Loucy (cell line): ENCODE results near the gene HOXA10.

Experiments
- EZH2phosphoT487 ChIP-seq: fragments of 200-600 bp; IDR thresholded peaks from 2 replicates; pipeline ENCODE4 v1.6.1; 2018; ENCODE audit warnings: antibody characterized with exemption, mild to moderate bottlenecking, moderate library complexity, borderline replicate concordance
- TF ChIP-seq, protein P1 (sequence below): fragments of 200-600 bp; sonication (generic); conservative IDR thresholded peaks from 2 replicates; pipeline ENCODE4 v1.5.1; 2014; ENCODE audit warnings: mild to moderate bottlenecking, antibody characterized with exemption, low read length

DNA sequence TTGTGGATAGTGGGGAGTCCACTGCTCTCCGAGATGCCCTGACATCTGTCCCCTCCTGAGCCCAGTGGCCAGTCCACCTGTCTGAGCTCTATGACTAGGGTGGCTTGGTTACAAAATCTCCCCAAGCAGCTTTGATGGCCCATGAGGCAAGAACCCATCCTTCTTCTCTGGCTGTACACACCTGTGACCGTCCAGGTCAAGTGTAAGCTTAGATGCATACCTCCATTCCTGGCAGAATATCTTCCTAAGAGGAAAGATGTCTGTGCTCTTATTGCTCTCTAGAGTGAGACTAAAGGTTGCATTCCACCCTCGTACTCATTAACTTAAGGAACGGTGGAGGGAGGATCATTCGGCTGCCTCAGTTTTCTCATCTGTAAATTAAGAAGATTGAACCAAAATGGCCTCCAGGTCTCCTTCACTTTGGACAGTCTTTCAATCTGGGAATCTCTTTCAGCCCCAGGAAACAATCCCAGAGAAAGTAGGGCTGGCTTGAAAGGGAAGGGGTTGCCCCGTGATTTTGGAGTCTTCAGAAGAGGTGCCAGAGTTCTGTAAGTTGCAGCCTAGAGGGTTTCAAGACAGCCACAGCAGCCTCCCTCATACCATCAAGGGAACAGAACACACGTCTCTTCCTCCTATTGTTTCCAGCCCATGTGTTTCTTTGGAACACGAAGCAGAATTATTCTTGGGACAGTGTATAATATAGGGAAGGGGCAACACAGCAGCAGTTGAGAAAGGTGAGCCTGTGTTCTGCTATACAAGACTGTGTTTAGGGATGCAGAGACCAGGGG lies 49.0 kb downstream of the HOXA10 start:
- TF ChIP-seq, protein P1, sequence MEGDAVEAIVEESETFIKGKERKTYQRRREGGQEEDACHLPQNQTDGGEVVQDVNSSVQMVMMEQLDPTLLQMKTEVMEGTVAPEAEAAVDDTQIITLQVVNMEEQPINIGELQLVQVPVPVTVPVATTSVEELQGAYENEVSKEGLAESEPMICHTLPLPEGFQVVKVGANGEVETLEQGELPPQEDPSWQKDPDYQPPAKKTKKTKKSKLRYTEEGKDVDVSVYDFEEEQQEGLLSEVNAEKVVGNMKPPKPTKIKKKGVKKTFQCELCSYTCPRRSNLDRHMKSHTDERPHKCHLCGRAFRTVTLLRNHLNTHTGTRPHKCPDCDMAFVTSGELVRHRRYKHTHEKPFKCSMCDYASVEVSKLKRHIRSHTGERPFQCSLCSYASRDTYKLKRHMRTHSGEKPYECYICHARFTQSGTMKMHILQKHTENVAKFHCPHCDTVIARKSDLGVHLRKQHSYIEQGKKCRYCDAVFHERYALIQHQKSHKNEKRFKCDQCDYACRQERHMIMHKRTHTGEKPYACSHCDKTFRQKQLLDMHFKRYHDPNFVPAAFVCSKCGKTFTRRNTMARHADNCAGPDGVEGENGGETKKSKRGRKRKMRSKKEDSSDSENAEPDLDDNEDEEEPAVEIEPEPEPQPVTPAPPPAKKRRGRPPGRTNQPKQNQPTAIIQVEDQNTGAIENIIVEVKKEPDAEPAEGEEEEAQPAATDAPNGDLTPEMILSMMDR = no peak
- TF ChIP-seq EZH2phosphoT487 = no peak
